ENCODE measurements around the gene SEMA4A. TPM values are rescaled to one million over a fixed set of nuclear protein-coding genes. Genes with fewer than 3 reads are reported as not detected.
"Not testable (repeated sequence)": the region's sequence is repeated elsewhere in the genome, so short reads cannot be mapped to it uniquely, and the experiment has no call there.

The SEMA4A gene
- total and polyA plus RNA-seq, 7 donors: 0.77 to 3.4 (median 1.8) TPM

- intact Hi-C loops (cut with DNase I): no loop called here
- DNase-seq: no peak
- Histone ChIP-seq H3K27ac (no peak overlapping the region), H3K36me3 (ENCODE audit: insufficient read depth in 1 of 2, low read depth in 1 of 2) (peaks cover 0 to 7% of the 10 kb centered on the region in 2 donors), H3K4me3 (no peak overlapping the region), H3K27me3 (ENCODE audit: insufficient read depth in 3 of 3, low read length in 2 of 3) (no peaks in the 10 kb centered on the region), H3K9me3 (no peaks in the 10 kb centered on the region), H3K4me1 (no peaks in the 10 kb centered on the region)
- TF ChIP-seq, protein P1, sequence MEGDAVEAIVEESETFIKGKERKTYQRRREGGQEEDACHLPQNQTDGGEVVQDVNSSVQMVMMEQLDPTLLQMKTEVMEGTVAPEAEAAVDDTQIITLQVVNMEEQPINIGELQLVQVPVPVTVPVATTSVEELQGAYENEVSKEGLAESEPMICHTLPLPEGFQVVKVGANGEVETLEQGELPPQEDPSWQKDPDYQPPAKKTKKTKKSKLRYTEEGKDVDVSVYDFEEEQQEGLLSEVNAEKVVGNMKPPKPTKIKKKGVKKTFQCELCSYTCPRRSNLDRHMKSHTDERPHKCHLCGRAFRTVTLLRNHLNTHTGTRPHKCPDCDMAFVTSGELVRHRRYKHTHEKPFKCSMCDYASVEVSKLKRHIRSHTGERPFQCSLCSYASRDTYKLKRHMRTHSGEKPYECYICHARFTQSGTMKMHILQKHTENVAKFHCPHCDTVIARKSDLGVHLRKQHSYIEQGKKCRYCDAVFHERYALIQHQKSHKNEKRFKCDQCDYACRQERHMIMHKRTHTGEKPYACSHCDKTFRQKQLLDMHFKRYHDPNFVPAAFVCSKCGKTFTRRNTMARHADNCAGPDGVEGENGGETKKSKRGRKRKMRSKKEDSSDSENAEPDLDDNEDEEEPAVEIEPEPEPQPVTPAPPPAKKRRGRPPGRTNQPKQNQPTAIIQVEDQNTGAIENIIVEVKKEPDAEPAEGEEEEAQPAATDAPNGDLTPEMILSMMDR (IDR thresholded peaks at IDR 0.05): no peak
- no peak for ATAC-seq
- WGBS, 3 donors: 81 to 86% (median 85%) methylated on average over 9 of the region's 9 CpGs
Measured at GRCh38 chr1:156172696-156173470, 19.5 kb downstream of the SEMA4A start.

DNA sequence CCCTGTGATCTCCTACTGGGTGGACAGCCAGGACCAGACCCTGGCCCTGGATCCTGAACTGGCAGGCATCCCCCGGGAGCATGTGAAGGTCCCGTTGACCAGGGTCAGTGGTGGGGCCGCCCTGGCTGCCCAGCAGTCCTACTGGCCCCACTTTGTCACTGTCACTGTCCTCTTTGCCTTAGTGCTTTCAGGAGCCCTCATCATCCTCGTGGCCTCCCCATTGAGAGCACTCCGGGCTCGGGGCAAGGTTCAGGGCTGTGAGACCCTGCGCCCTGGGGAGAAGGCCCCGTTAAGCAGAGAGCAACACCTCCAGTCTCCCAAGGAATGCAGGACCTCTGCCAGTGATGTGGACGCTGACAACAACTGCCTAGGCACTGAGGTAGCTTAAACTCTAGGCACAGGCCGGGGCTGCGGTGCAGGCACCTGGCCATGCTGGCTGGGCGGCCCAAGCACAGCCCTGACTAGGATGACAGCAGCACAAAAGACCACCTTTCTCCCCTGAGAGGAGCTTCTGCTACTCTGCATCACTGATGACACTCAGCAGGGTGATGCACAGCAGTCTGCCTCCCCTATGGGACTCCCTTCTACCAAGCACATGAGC, 23.3 kb downstream of the SEMA4A start:
- H3K27ac ChIP-seq: no peak overlapping the region
- TF ChIP-seq, protein P1 (IDR thresholded peaks at IDR 0.05): no peak
- H3K27me3 ChIP-seq (ENCODE audit: insufficient read depth in 3 of 3, low read length in 2 of 3): peaks cover 0 to 4% (median 0%) of the 10 kb centered on the region in 3 donors
- WGBS, 3 donors: 84 to 88% (median 86%) methylated on average over 12 of the region's 12 CpGs
- H3K9me3 ChIP-seq: no peaks in the 10 kb centered on the region
- ATAC-seq (no peak), DNase-seq (no peak)
- H3K36me3 ChIP-seq (ENCODE audit: insufficient read depth in 1 of 2, low read depth in 1 of 2): peaks cover 0 to 7% of the 10 kb centered on the region in 2 donors
- H3K4me1 ChIP-seq: no peaks in the 10 kb centered on the region
- H3K4me3 ChIP-seq: no peak overlapping the region
- intact Hi-C loops (cut with DNase I): no loop called here

DNA sequence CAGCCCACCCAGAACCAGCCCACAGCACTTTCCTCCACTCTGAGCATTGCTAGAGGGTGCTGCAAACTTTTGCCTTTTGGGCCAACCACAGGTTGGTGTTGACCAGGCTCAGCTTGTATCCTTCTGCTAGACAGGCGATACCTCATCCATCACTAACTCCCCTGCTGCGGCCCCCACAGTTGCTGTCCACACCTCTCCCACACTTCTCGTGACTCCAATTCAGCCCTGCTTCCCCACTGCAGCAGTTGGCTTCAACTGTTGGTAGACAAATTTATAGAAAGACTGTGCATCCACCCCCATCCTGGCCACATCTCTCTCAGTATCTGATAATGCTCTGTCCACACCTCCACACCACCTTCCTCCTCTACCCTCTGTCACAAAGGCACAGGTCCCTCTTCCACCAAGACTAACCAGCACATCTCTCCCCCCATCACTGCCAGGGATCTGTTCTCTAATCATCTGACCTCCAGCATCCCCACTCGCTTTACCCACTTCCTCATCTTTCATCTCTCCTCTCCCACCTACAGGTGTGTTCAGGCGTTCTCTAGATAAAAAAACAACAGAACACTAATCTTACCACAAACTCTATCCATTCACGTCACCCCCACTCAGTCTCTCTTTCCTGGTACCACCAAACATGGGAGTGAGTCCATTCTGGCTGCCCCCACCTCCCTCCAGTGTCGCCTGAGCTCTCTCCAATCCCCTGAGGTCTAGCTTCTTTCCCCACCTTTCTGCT, 24.7 kb downstream of the SEMA4A start:
- H3K4me1 ChIP-seq: no peaks in the 10 kb centered on the region
- DNase-seq (no peak), ATAC-seq (no peak)
- H3K9me3 ChIP-seq: no peaks in the 10 kb centered on the region
- intact Hi-C loops (cut with DNase I): no loop called here
- H3K36me3 ChIP-seq (ENCODE audit: insufficient read depth in 1 of 2, low read depth in 1 of 2): peaks cover 0 to 7% of the 10 kb centered on the region in 2 donors
- H3K4me3 ChIP-seq: no peak overlapping the region
- WGBS, 3 donors: 83 to 85% (median 84%) methylated on average over 7 of the region's 7 CpGs
- H3K27ac ChIP-seq: no peak overlapping the region
- H3K27me3 ChIP-seq (ENCODE audit: insufficient read depth in 3 of 3, low read length in 2 of 3): peaks cover 0 to 4% (median 0%) of the 10 kb centered on the region in 3 donors
- TF ChIP-seq, protein P1 (IDR thresholded peaks at IDR 0.05): no peak

- TF ChIP-seq, protein P1 (IDR thresholded peaks at IDR 0.05): no peak
- H3K4me1 ChIP-seq: no peaks in the 10 kb centered on the region
- intact Hi-C loops (cut with DNase I): no loop called here
- ATAC-seq (no peak), DNase-seq (no peak)
- no peaks in the 10 kb centered on the region for H3K9me3 ChIP-seq
- H3K4me3 ChIP-seq: no peak overlapping the region
- H3K27me3 ChIP-seq (ENCODE audit: insufficient read depth in 3 of 3, low read length in 2 of 3): peaks cover 0 to 4% (median 0%) of the 10 kb centered on the region in 3 donors
- H3K27ac ChIP-seq: no peak overlapping the region
- H3K36me3 ChIP-seq (ENCODE audit: insufficient read depth in 1 of 2, low read depth in 1 of 2): peaks cover 0 to 7% of the 10 kb centered on the region in 2 donors
- 90 to 93% (median 93%) methylated on average over 3 of the region's 3 CpGs for WGBS, 3 donors
Measured at GRCh38 chr1:156180471-156180870, 27.1 kb downstream of the SEMA4A start.

DNA sequence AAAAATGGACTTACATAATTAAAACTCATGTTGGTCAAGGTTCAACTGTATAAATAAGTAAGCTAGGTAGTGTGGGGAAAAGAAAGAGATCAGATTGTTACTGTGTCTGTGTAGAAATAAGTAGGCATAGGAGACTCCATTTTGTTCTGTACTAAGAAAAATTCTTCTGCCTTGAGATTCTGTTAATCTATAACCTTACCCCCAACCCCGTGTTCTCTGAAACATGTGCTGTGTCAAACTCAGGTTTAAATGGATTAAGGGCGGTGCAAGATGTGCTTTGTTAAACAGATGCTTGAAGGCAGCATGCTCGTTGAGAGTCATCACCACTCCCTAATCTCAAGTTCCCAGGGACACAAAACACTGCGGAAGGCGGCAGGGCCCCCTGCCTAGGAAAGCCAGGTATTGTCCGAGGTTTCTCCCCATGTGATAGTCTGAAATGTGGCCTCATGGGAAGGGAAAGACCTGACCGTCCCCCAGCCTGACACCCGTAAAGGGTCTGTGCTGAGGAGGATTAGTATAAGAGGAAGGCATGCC, 28.1 kb downstream of the SEMA4A start:
- WGBS, 3 donors: 20 to 27% (median 24%) methylated on average over 8 of the region's 8 CpGs
- DNase-seq; H3K27me3 ChIP-seq (ENCODE audit: insufficient read depth in 3 of 3, low read length in 2 of 3); H3K36me3 ChIP-seq (ENCODE audit: insufficient read depth in 1 of 2, low read depth in 1 of 2); intact Hi-C loops (cut with DNase I); H3K27ac ChIP-seq; H3K4me1 ChIP-seq; H3K9me3 ChIP-seq; ATAC-seq; H3K4me3 ChIP-seq: not testable (repeated sequence)

DNA sequence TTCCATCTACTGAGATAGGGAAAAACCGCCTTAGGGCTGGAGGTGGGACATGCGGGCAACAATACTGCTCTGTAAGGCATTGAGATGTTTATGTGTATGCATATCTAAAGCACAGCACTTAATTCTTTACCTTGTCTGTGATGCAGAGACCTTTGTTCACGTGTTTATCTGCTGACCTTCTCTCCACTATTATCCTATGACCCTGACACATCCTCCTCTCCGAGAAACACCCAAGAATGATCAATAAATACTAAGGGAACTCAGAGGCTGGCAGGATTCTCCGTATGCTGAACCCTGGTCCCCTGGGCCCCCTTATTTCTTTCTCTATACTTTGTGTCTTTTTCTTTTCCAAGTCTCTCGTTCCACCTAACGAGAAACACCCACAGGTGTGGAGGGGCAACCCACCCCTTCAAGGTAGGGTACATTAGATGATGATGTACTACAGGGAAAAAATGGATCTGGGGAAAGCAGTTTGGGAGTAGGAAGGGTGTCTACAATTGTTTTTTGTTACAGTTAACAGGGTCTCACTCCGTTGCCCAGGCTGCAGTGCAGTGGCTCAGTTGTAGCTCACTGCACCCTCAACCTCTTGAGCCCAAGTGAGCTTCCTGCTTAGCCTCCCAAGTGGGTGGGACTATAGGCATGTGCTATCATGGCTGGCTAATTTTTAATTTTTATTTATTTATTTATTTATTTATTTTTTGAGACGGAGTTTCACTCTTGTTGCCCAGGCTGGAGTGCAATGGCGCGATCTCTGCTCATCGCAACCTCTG, 28.8 kb downstream of the SEMA4A start:
- not testable (repeated sequence) for H3K27ac ChIP-seq; H3K36me3 ChIP-seq (ENCODE audit: insufficient read depth in 1 of 2, low read depth in 1 of 2); ATAC-seq; H3K4me1 ChIP-seq; DNase-seq; H3K4me3 ChIP-seq; H3K27me3 ChIP-seq (ENCODE audit: insufficient read depth in 3 of 3, low read length in 2 of 3); H3K9me3 ChIP-seq
- WGBS, 3 donors: 67 to 76% (median 72%) methylated on average over 11 to 12 of the region's 12 CpGs
- intact Hi-C loops (cut with DNase I): loop anchor here in 1 of 2 donors (2.0 kb wide), 1 partner anchor 35 kb away; no protein-coding TSS in a partner anchor
